GM23338 (cell line): ENCODE measurements around the gene ETNPPL. TPM values are rescaled to one million over a fixed set of nuclear protein-coding genes. Genes with fewer than 3 reads are reported as not detected.

Experiments
- ATAC-seq: fragments of 200-7000 bp; cut with Tn5 transposase; 3 replicates; pipeline ENCODE4 v1.9.1; 2020
- DNase-seq: peaks from one replicate; pipeline ENCODE4 v3.0.0-alpha.2; 2015; ENCODE audit warnings: low spot score
- H2AFZ ChIP-seq: fragments of 200-600 bp; sonication (generic); 2 replicates; pipeline ENCODE4 v1.8.0; 2016; ENCODE audit warnings: antibody characterized with exemption, mild to moderate bottlenecking, moderate library complexity
- H3F3A ChIP-seq: fragments of 200-600 bp; sonication (generic); replicated peaks from 2 replicates; pipeline ENCODE4 v1.8.0; 2017; ENCODE audit warnings: antibody characterized with exemption, mixed run types, low read depth
- H3K27ac ChIP-seq: fragments of 200-600 bp; sonication (generic); 2 replicates; pipeline ENCODE4 v1.6.1; 2016; ENCODE audit warnings: low read depth
- H3K27me3 ChIP-seq: fragments of 200-600 bp; sonication (generic); 2 replicates; pipeline ENCODE4 v1.8.0; 2016; ENCODE audit warnings: mild to moderate bottlenecking, mixed run types, moderate library complexity; ENCODE audit not compliant: insufficient read depth
- H3K36me3 ChIP-seq: fragments of 200-600 bp; sonication (generic); 2 replicates; pipeline ENCODE4 v1.8.0; 2016; ENCODE audit warnings: mild to moderate bottlenecking; ENCODE audit not compliant: insufficient read depth
- H3K4me1 ChIP-seq: fragments of 200-600 bp; sonication (generic); 2 replicates; pipeline ENCODE4 v1.8.0; 2016; ENCODE audit warnings: mild to moderate bottlenecking, moderate library complexity; ENCODE audit not compliant: insufficient read depth
- H3K4me2 ChIP-seq: fragments of 200-600 bp; sonication (generic); 2 replicates; pipeline ENCODE4 v1.7.1; 2017; ENCODE audit warnings: mixed run types
- H3K4me3 ChIP-seq: fragments of 200-600 bp; sonication (generic); 2 replicates; pipeline ENCODE4 v1.6.1; 2016; ENCODE audit warnings: mixed run types
- H3K79me2 ChIP-seq: fragments of 200-600 bp; sonication (generic); replicated peaks from 2 replicates; pipeline ENCODE4 v1.8.0; 2017; ENCODE audit warnings: mild to moderate bottlenecking; ENCODE audit not compliant: insufficient read depth
- H3K9me2 ChIP-seq: fragments of 200-600 bp; sonication (generic); 2 replicates; pipeline ENCODE4 v1.8.0; 2017; ENCODE audit not compliant: insufficient read depth
- H4K20me1 ChIP-seq: fragments of 200-600 bp; sonication (generic); replicated peaks from 2 replicates; pipeline ENCODE4 v1.8.0; 2017; ENCODE audit warnings: mild to moderate bottlenecking; ENCODE audit not compliant: insufficient read depth
- H3K27ac Mint-ChIP-seq: 2 replicates; pipeline ENCODE4 v1.8.0; 2020; ENCODE audit warnings: inconsistent platforms, mild to moderate bottlenecking, moderate library complexity, mixed read lengths
- H3K27me3 Mint-ChIP-seq: 3 replicates; pipeline ENCODE4 v1.8.0; 2022; ENCODE audit warnings: low read depth, mild to moderate bottlenecking, moderate library complexity, mixed read lengths, inconsistent platforms; ENCODE audit not compliant: insufficient read depth, poor library complexity
- H3K36me3 Mint-ChIP-seq: 3 replicates; pipeline ENCODE4 v1.8.0; 2021; ENCODE audit warnings: low read depth, mild to moderate bottlenecking, inconsistent platforms, moderate library complexity, mixed read lengths
- H3K4me1 Mint-ChIP-seq: 3 replicates; pipeline ENCODE4 v1.8.0; 2020; ENCODE audit warnings: mild to moderate bottlenecking, inconsistent platforms, mixed read lengths
- H3K4me3 Mint-ChIP-seq: 3 replicates; pipeline ENCODE4 v1.8.0; 2021; ENCODE audit warnings: moderate library complexity, mild to moderate bottlenecking, inconsistent platforms, mixed read lengths
- H3K9me3 Mint-ChIP-seq: 3 replicates; pipeline ENCODE4 v1.8.0; 2020; ENCODE audit warnings: moderate library complexity, mild to moderate bottlenecking, inconsistent platforms, mixed read lengths
- CREB1 ChIP-seq: fragments of 250-450 bp; sonication (Bioruptor Pico); IDR thresholded peaks from 2 replicates; pipeline ENCODE4 v1.5.0; 2020; ENCODE audit warnings: low read depth, mild to moderate bottlenecking, moderate library complexity
- EZH2 ChIP-seq: fragments of 200-600 bp; sonication (generic); IDR thresholded peaks from one replicate; pipeline ENCODE4 v1.8.0; 2017; ENCODE audit warnings: antibody characterized with exemption, mild to moderate bottlenecking, low read depth; ENCODE audit not compliant: unreplicated experiment
- EZH2phosphoT487 ChIP-seq: fragments of 200-600 bp; sonication (generic); IDR thresholded peaks from one replicate; pipeline ENCODE4 v1.8.1; 2018; ENCODE audit warnings: antibody characterized with exemption; ENCODE audit not compliant: unreplicated experiment
- NANOG ChIP-seq: IDR thresholded peaks from 2 replicates; pipeline ENCODE4 v1.6.1; 2016; ENCODE audit warnings: antibody characterized with exemption, borderline replicate concordance
- POLR2AphosphoS5 ChIP-seq: IDR thresholded peaks from 2 replicates; pipeline ENCODE4 v1.6.1; 2016; ENCODE audit warnings: antibody characterized with exemption, low read depth
- STAT1 ChIP-seq: IDR thresholded peaks from one replicate; pipeline ENCODE4 v1.6.1; 2016; ENCODE audit warnings: antibody characterized with exemption; ENCODE audit not compliant: unreplicated experiment
- ZNF114 ChIP-seq: fragments of 250-450 bp; sonication (Bioruptor Pico); IDR thresholded peaks from 2 replicates; pipeline ENCODE4 v1.5.0; 2020; ENCODE audit warnings: mild to moderate bottlenecking, moderate library complexity
- polyA plus RNA-seq: library from polyadenylated mRNA; unstranded; fragments of >200 nt; fragmentation: Nextera tagmentation; extraction: Ambion mirVana; gene quantifications from 2 replicates; pipeline ENCODE4 v1.2.1, GENCODE V29; 2016
- total RNA-seq: library from RNA; depleted of rRNA; stranded (reverse); fragments of >200 nt; shearing (Covaris generic); gene quantifications from 2 replicates; pipeline ENCODE4 v1.2.3, GENCODE V29; 2014
- TF ChIP-seq, protein P1 (sequence below): IDR thresholded peaks from 2 replicates; pipeline ENCODE4 v1.6.1; 2016; ENCODE audit warnings: antibody characterized with exemption
- TF ChIP-seq, protein P2 (sequence below): IDR thresholded peaks from one replicate; pipeline ENCODE4 v1.6.1; 2018; ENCODE audit warnings: antibody characterized with exemption; ENCODE audit not compliant: unreplicated experiment
- TF ChIP-seq, protein P3 (sequence below), 2 experiments: fragments of 200-600 bp in 1 of 2; sonication (generic) in 1 of 2; conservative IDR thresholded peaks; 2 replicates each; pipeline versions ENCODE4 v1.5.1 to v1.6.1; 2016 to 2017; ENCODE audit warnings: antibody characterized with exemption in 2 of 2, low read depth in 2 of 2, mild to moderate bottlenecking in 2 of 2, moderate library complexity in 1 of 2

Gene ETNPPL
- total and polyA plus RNA-seq, 2 experiments from 2014 or later, result 1.2 to 1.5 TPM

DNA sequence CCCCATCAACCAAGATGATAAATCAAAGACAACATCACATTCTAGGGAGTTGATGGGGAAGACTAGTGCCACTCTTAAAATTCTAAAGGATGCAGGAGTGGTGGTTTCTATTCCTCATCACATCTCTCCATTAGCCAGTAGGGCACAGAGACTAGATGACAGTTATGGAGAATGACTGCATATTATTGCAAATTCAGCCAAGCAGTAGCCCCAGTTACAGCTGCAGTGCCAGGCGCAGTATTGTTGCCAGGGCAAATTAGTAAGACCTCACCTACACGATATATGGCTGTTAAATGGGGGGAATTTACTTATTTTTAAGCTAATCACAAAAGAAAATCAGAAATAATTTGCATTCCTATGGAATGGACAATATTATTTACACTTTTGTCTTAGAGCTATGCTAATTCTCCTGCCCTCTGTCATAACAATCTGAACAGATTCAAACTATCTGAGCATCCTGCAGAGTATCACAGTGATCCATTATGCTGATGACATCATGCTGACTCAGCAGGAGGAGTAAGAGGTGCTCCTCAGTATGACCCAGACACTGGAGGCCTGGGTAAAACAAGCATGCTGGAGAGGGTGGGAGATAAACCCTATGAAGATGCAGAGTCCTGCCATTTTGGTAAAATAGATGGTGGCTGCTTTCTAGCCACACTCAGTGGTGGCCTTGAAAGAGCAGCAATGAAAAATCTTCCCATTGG is 24.7 kb downstream of the ETNPPL start:
- H4K20me1 ChIP-seq, result no peaks in the 10 kb centered on the region
- no peak overlapping the region for H2AFZ ChIP-seq
- TF ChIP-seq EZH2 (no peak), STAT1 (no peak), CREB1 (no peak), EZH2phosphoT487 (no peak)
- TF ChIP-seq, protein P1, sequence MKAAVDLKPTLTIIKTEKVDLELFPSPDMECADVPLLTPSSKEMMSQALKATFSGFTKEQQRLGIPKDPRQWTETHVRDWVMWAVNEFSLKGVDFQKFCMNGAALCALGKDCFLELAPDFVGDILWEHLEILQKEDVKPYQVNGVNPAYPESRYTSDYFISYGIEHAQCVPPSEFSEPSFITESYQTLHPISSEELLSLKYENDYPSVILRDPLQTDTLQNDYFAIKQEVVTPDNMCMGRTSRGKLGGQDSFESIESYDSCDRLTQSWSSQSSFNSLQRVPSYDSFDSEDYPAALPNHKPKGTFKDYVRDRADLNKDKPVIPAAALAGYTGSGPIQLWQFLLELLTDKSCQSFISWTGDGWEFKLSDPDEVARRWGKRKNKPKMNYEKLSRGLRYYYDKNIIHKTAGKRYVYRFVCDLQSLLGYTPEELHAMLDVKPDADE, result no peak
- TF ChIP-seq, protein P2, sequence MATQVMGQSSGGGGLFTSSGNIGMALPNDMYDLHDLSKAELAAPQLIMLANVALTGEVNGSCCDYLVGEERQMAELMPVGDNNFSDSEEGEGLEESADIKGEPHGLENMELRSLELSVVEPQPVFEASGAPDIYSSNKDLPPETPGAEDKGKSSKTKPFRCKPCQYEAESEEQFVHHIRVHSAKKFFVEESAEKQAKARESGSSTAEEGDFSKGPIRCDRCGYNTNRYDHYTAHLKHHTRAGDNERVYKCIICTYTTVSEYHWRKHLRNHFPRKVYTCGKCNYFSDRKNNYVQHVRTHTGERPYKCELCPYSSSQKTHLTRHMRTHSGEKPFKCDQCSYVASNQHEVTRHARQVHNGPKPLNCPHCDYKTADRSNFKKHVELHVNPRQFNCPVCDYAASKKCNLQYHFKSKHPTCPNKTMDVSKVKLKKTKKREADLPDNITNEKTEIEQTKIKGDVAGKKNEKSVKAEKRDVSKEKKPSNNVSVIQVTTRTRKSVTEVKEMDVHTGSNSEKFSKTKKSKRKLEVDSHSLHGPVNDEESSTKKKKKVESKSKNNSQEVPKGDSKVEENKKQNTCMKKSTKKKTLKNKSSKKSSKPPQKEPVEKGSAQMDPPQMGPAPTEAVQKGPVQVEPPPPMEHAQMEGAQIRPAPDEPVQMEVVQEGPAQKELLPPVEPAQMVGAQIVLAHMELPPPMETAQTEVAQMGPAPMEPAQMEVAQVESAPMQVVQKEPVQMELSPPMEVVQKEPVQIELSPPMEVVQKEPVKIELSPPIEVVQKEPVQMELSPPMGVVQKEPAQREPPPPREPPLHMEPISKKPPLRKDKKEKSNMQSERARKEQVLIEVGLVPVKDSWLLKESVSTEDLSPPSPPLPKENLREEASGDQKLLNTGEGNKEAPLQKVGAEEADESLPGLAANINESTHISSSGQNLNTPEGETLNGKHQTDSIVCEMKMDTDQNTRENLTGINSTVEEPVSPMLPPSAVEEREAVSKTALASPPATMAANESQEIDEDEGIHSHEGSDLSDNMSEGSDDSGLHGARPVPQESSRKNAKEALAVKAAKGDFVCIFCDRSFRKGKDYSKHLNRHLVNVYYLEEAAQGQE, result no peak
- TF ChIP-seq, protein P3, sequence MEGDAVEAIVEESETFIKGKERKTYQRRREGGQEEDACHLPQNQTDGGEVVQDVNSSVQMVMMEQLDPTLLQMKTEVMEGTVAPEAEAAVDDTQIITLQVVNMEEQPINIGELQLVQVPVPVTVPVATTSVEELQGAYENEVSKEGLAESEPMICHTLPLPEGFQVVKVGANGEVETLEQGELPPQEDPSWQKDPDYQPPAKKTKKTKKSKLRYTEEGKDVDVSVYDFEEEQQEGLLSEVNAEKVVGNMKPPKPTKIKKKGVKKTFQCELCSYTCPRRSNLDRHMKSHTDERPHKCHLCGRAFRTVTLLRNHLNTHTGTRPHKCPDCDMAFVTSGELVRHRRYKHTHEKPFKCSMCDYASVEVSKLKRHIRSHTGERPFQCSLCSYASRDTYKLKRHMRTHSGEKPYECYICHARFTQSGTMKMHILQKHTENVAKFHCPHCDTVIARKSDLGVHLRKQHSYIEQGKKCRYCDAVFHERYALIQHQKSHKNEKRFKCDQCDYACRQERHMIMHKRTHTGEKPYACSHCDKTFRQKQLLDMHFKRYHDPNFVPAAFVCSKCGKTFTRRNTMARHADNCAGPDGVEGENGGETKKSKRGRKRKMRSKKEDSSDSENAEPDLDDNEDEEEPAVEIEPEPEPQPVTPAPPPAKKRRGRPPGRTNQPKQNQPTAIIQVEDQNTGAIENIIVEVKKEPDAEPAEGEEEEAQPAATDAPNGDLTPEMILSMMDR (conservative IDR thresholded peaks at IDR 0.05; ENCODE audit: low read depth in 2 of 2), result no peak
- no peak overlapping the region for H3K4me3 ChIP-seq
- Mint-ChIP-seq H3K4me3 (no peak overlapping the region), H3K27ac (no peak overlapping the region), H3K9me3 (no peaks in the 10 kb centered on the region), H3K27me3 (peaks cover 5% of the 10 kb centered on the region), H3K4me1 (0 out of 3 replicates have a peak, but pooled peaks cover 2% of the 10 kb centered on the region), H3K36me3 (no peaks in the 10 kb centered on the region)
- H3F3A ChIP-seq, result no peaks in the 10 kb centered on the region
- H3K4me2 ChIP-seq, result no peak overlapping the region
- H3K4me1 ChIP-seq, result no peaks in the 10 kb centered on the region
- H3K27me3 ChIP-seq, result no peaks in the 10 kb centered on the region
- H3K27ac ChIP-seq, result no peak overlapping the region
- H3K36me3 ChIP-seq, result no peaks in the 10 kb centered on the region
- DNase-seq (no peak), ATAC-seq (no peak)
- no peaks in the 10 kb centered on the region for H3K79me2 ChIP-seq
- no peaks in the 10 kb centered on the region for H3K9me2 ChIP-seq

DNA sequence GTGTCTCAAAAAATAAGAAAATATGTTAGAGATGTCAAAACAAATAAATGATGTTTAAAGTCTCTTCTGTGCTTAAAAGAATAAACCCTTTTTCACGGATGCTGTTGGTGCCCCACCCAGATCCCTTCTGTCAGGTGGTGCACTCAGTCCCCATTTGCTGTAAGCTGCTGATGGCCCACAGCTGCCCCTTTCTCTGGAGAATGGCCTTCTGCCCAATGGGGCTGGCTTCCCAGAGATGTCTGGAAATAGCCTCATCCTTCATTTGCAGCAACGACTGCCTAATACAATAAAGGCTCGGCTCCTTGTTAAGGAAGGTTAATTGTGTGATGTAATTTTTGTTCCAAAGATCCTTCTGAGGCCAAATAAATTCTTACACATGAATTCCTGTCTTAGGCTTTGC is 31.8 kb downstream of the ETNPPL start:
- Histone ChIP-seq H3K36me3 (no peaks in the 10 kb centered on the region), H3K27ac (no peak overlapping the region), H3K27me3 (no peaks in the 10 kb centered on the region), H3F3A (no peaks in the 10 kb centered on the region), H3K4me1 (no peaks in the 10 kb centered on the region), H3K4me2 (no peak overlapping the region), H3K79me2 (no peaks in the 10 kb centered on the region), H3K9me2 (peaks cover 3% of the 10 kb centered on the region; the same call in 1 of the 2 replicates), H2AFZ (no peak overlapping the region), H4K20me1 (no peaks in the 10 kb centered on the region), H3K4me3 (no peak overlapping the region)
- H3K4me3 Mint-ChIP-seq, result no peak overlapping the region
- H3K36me3 Mint-ChIP-seq, result peaks cover 4% of the 10 kb centered on the region; the same call in 1 of the 3 replicates
- H3K27me3 Mint-ChIP-seq, result peaks cover 3% of the 10 kb centered on the region
- no peaks in the 10 kb centered on the region for H3K4me1 Mint-ChIP-seq
- no peak for ATAC-seq
- no peak for DNase-seq
- peaks cover 28% of the 10 kb centered on the region for H3K9me3 Mint-ChIP-seq
- no peak overlapping the region for H3K27ac Mint-ChIP-seq
- no peak for TF ChIP-seq NANOG
- TF ChIP-seq, protein P2, result no peak
- TF ChIP-seq STAT1, result no peak
- no peak for TF ChIP-seq POLR2AphosphoS5
- no peak for TF ChIP-seq EZH2phosphoT487
- TF ChIP-seq, protein P1, result no peak
- TF ChIP-seq ZNF114 (CRISPR knock-in tag), result no peak
- no peak for TF ChIP-seq EZH2
